Activated B cell treated with CpG ODN at 0.5 μM for 24 hours (primary cell): Measurements from ENCODE around the gene GUK1. TPM values are rescaled to one million over a fixed set of nuclear protein-coding genes. Genes with fewer than 3 reads are reported as not detected.
A peak's percentile ranks its signal among the peaks of the same experiment; 100 is the strongest.
"Not testable (repeated sequence)": the region's sequence is repeated elsewhere in the genome, so short reads cannot be mapped to it uniquely, and the experiment has no call there.

Source experiments
- ATAC-seq: fragments of 200-7000 bp; cut with Tn5 transposase; one replicate; pipeline ENCODE4 v1.10.0; 2021; ENCODE audit warnings: low read depth, mild to moderate bottlenecking, moderate library complexity
- CTCF ChIA-PET: fragments of 350-600 bp; sonication (Branson Sonifier 250); formaldehyde crosslinking; loops from one replicate; lab custom pipeline; 2021; ENCODE audit warnings: antibody characterized with exemption; lab: Charles Lee
- POLR2A ChIA-PET: fragments of 350-600 bp; sonication (Branson Sonifier 250); formaldehyde crosslinking; loops from one replicate; lab custom pipeline; 2021; ENCODE audit warnings: antibody characterized with exemption; lab: Charles Lee
- DNase-seq: peaks from one replicate; pipeline ENCODE4 v3.0.0; 2022
- H3K27ac Mint-ChIP-seq: one replicate; pipeline ENCODE4 v1.8.0; 2020; ENCODE audit warnings: mixed read lengths
- H3K27me3 Mint-ChIP-seq: one replicate; pipeline ENCODE4 v1.8.0; 2021; ENCODE audit warnings: mixed read lengths
- H3K36me3 Mint-ChIP-seq: one replicate; pipeline ENCODE4 v1.8.0; 2021; ENCODE audit warnings: low read depth, mixed read lengths
- H3K4me1 Mint-ChIP-seq: one replicate; pipeline ENCODE4 v1.8.0; 2021; ENCODE audit warnings: mixed read lengths
- H3K4me3 Mint-ChIP-seq: one replicate; pipeline ENCODE4 v1.8.0; 2020; ENCODE audit warnings: mild to moderate bottlenecking, mixed read lengths
- H3K9me3 Mint-ChIP-seq: one replicate; pipeline ENCODE4 v1.8.0; 2020; ENCODE audit warnings: mixed read lengths
- intact Hi-C: fragments of 100-400 bp; cut with micrococcal nuclease; formaldehyde crosslinking; loops from one replicate; pipeline ENCODE4 v1.15.1; 2024
- total RNA-seq: library from RNA; stranded (reverse); gene quantifications from 2 replicates; pipeline ENCODE4 v1.2.3, GENCODE V29; 2022
- TF ChIP-seq, protein P1 (sequence below): fragments of 200-600 bp; IDR thresholded peaks from one replicate; pipeline ENCODE4 v1.8.0; 2022; ENCODE audit warnings: antibody characterized with exemption, mild to moderate bottlenecking

GUK1 gene
- total RNA-seq, 1 donor from 2014 or later, result 104 TPM

DNA sequence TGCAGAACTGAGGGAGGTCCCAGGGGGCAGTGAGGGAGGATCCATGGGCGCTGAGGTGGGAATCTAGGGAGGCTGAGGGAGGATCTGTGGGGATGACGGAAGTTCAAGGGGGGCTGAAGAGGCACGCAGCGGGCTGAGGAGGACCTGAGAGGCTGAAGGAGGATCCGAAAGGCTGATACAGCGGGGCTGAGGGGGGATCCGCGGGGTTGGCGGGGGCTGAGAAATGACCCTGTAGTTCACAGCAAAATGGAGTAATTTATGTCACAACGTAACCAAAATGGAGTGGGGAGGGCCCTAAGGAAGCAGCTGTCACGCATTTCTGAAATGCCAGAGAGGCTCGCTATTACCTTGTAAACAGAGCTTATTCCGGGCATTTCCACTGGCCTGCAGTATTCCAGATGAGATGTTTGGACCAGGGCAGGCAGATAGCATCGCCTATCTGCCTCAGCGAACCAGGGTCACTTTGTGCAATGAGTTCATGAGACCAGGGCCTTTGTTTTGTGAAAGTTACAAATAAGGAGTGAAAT, 30.1 kb upstream of the GUK1 start:
- H3K27me3 Mint-ChIP-seq, result no peaks in the 10 kb centered on the region
- CTCF ChIA-PET, result interaction anchor here (0.9 kb wide), 1 partner anchor 56 kb away, joined by 3 read pairs; no protein-coding TSS in a partner anchor
- H3K4me3 Mint-ChIP-seq, result peak overlapping the region; percentile 92
- ATAC-seq (no peak), DNase-seq (no peak)
- H3K4me1 Mint-ChIP-seq, result peaks cover 21% of the 10 kb centered on the region
- intact Hi-C loops, result loop anchor here (1.0 to 10.0 kb wide), 10 partner anchors 28 to 565 kb away; partner anchors contain the start of genes ARF1, GUK1, IBA57 and RNF187
- TF ChIP-seq, protein P1, sequence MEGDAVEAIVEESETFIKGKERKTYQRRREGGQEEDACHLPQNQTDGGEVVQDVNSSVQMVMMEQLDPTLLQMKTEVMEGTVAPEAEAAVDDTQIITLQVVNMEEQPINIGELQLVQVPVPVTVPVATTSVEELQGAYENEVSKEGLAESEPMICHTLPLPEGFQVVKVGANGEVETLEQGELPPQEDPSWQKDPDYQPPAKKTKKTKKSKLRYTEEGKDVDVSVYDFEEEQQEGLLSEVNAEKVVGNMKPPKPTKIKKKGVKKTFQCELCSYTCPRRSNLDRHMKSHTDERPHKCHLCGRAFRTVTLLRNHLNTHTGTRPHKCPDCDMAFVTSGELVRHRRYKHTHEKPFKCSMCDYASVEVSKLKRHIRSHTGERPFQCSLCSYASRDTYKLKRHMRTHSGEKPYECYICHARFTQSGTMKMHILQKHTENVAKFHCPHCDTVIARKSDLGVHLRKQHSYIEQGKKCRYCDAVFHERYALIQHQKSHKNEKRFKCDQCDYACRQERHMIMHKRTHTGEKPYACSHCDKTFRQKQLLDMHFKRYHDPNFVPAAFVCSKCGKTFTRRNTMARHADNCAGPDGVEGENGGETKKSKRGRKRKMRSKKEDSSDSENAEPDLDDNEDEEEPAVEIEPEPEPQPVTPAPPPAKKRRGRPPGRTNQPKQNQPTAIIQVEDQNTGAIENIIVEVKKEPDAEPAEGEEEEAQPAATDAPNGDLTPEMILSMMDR, result no peak
- no peaks in the 10 kb centered on the region for H3K9me3 Mint-ChIP-seq
- POLR2A ChIA-PET, result interaction anchor here (0.7 to 2.8 kb wide), 8 partner anchors 11 to 377 kb away, joined by 3 to 47 read pairs (median 8); partner anchors contain the start of genes ARF1, GUK1, IBA57 and RNF187
- H3K27ac Mint-ChIP-seq, result peak overlapping the region; percentile 93
- H3K36me3 Mint-ChIP-seq, result peaks cover 20% of the 10 kb centered on the region

DNA sequence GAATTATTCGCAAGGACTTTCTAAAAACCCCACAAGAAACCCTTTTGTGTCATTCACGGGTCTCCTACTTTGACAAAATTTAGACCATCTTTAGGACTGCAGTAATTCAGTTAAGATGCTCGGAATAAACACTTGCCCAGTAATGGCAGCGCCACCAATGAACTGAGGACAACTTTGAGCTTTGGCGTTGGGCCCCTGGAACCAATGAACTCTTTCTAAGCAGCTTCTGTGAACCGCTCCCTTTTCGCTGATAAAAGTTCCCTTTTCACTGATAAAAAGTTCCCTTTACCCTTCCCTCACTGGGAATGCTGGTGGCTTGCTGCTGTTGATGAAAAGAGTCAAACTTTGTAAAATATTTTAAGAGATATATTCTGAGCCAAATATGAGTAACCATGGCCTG, 29.5 kb upstream of the GUK1 start:
- peaks cover 20% of the 10 kb centered on the region for H3K36me3 Mint-ChIP-seq
- no peak overlapping the region for H3K27ac Mint-ChIP-seq
- no peak overlapping the region for H3K4me3 Mint-ChIP-seq
- ChIA-PET POLR2A (interaction anchor here (0.7 to 2.6 kb wide), 4 partner anchors 20 to 348 kb away, joined by 3 to 47 read pairs (median 14); partner anchors contain the start of gene IBA57), CTCF (no interaction called here)
- TF ChIP-seq, protein P1, result no peak
- no peak for DNase-seq
- no peaks in the 10 kb centered on the region for H3K27me3 Mint-ChIP-seq
- no peak for ATAC-seq
- H3K9me3 Mint-ChIP-seq, result no peaks in the 10 kb centered on the region
- intact Hi-C loops, result no loop called here
- peaks cover 21% of the 10 kb centered on the region for H3K4me1 Mint-ChIP-seq

DNA sequence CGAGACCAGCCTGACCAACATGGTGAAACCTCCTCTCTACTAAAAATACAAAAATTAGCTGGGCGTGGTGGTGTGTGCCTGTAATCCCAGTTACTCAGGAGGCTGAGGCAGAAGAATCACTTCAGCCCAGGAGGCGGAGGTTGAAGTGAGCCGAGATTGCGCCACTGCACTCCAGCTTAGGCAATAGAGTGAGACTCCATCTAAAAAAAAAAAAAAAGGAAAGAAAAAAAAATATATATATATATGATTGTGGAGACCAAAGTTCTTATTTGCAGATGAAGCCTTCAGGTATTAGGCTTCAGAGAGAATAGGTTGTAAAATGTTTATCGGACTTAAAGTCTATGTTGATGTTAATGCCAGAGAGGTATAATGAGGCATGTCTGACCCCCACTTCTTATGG, 28.8 kb upstream of the GUK1 start:
- H3K27ac Mint-ChIP-seq, intact Hi-C loops, CTCF ChIA-PET, H3K9me3 Mint-ChIP-seq, DNase-seq, H3K27me3 Mint-ChIP-seq, ATAC-seq, H3K4me3 Mint-ChIP-seq: not testable (repeated sequence)
- H3K4me1 Mint-ChIP-seq, result peaks cover 21% of the 10 kb centered on the region
- POLR2A ChIA-PET, result interaction anchor here (0.5 to 2.6 kb wide), 4 partner anchors 27 to 66 kb away, joined by 3 to 47 read pairs (median 16); partner anchors contain the start of genes ARF1 and IBA57
- peaks cover 16% of the 10 kb centered on the region for H3K36me3 Mint-ChIP-seq

DNA sequence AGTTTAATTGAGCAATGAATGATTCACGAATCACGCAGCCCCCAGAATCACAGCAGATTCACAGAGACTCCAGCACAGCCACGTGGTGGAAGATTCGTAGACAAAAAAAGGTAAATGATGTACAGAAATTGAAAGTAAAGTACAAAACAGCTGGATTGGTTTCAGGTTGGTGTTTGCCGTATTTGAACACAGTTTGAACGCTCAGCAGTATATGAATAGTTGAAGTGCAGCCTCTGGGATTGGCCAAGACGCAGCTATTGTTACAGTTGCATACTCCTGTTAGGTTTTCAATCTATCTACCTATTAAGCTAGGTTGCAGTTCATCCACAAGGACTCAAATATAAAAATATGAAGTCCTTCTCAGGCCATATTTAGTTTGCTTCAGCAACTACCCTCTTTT, 27.9 kb upstream of the GUK1 start:
- intact Hi-C loops, result no loop called here
- ChIA-PET POLR2A (interaction anchor here (0.6 to 0.7 kb wide), 2 partner anchors 10 to 376 kb away, joined by 3 read pairs; no protein-coding TSS in a partner anchor), CTCF (no interaction called here)
- Mint-ChIP-seq H3K9me3 (no peaks in the 10 kb centered on the region), H3K27me3 (no peaks in the 10 kb centered on the region), H3K4me1 (peaks cover 21% of the 10 kb centered on the region), H3K4me3 (no peak overlapping the region), H3K36me3 (peaks cover 9% of the 10 kb centered on the region), H3K27ac (no peak overlapping the region)
- DNase-seq (no peak), ATAC-seq (no peak)
- TF ChIP-seq, protein P1, result no peak

DNA sequence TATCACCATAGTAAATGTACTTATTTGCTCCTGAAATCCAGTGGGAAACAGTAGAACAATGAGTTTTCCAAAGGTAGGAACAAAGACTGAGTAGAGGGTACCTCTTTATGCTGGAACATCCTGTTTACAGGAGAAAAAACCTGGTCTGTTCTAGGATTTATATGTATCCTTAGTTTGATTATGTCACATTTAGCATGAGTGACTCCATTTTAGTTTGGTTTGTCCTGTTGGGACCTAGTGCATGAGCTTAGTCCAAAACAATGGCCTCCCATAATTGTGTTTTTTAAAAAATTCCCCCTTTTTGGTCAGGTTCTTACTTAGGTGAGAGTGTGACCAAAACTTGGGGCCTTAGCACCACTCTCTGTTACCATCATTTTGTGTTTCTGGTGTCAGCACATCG, 27.5 kb upstream of the GUK1 start:
- Mint-ChIP-seq H3K4me1 (peaks cover 21% of the 10 kb centered on the region), H3K36me3 (peaks cover 7% of the 10 kb centered on the region), H3K27me3 (no peaks in the 10 kb centered on the region), H3K27ac (no peak overlapping the region), H3K9me3 (no peaks in the 10 kb centered on the region), H3K4me3 (no peak overlapping the region)
- TF ChIP-seq, protein P1, result no peak
- intact Hi-C loops, result no loop called here
- DNase-seq, result no peak
- ChIA-PET CTCF (no interaction called here), POLR2A (interaction anchor here (0.7 kb wide), 1 partner anchor 9 kb away, joined by 3 read pairs; no protein-coding TSS in a partner anchor)
- no peak for ATAC-seq
